Activated CD4-positive, alpha-beta memory T cell treated with anti-CD3 and anti-CD28 coated beads, Interleukin-2, amount 10 ng/mL, durations not matched to agents 7 days and 5 days (primary cell): ENCODE data around the gene GSK3A. TPM values are rescaled to one million over a fixed set of nuclear protein-coding genes. Genes with fewer than 3 reads are reported as not detected.

ENCODE experiments used
- CTCF ChIA-PET: fragments of 350-600 bp; sonication (Branson Sonifier 250); formaldehyde crosslinking; loops from one replicate; lab custom pipeline; 2021; ENCODE audit warnings: antibody characterized with exemption, inconsistent platforms; lab: Charles Lee
- POLR2A ChIA-PET: fragments of 350-600 bp; sonication (Branson Sonifier 250); formaldehyde crosslinking; loops from one replicate; lab custom pipeline; 2021; ENCODE audit warnings: antibody characterized with exemption; lab: Charles Lee
- DNase-seq: peaks from one replicate; pipeline ENCODE4 v3.0.0-alpha.2; 2020
- H3K27ac Mint-ChIP-seq: one replicate; pipeline ENCODE4 v1.8.0; 2021; ENCODE audit warnings: mild to moderate bottlenecking, mixed read lengths
- H3K27me3 Mint-ChIP-seq: one replicate; pipeline ENCODE4 v1.8.0; 2021; ENCODE audit warnings: mixed read lengths
- H3K36me3 Mint-ChIP-seq: one replicate; pipeline ENCODE4 v1.8.0; 2021; ENCODE audit warnings: low read depth, mixed read lengths
- H3K4me1 Mint-ChIP-seq: one replicate; pipeline ENCODE4 v1.8.0; 2021; ENCODE audit warnings: mixed read lengths
- H3K4me3 Mint-ChIP-seq: one replicate; pipeline ENCODE4 v1.8.0; 2021; ENCODE audit warnings: mild to moderate bottlenecking, mixed read lengths
- H3K9me3 Mint-ChIP-seq: one replicate; pipeline ENCODE4 v1.8.0; 2021; ENCODE audit warnings: mixed read lengths
- total RNA-seq, 2 experiments: library from RNA; stranded (reverse); gene quantifications; one replicate each; pipeline ENCODE4 v1.2.3, GENCODE V29; 2021

GSK3A gene
- total RNA-seq, 2 experiments from 2014 or later: 48.9 to 50.7 TPM

- ChIA-PET CTCF (no interaction called here), POLR2A (interaction anchor here (0.7 kb wide), 1 partner anchor 519 kb away, joined by 3 read pairs; no protein-coding TSS in a partner anchor)
- DNase-seq: no peak
- H3K9me3 Mint-ChIP-seq: no peaks in the 10 kb centered on the region
- peaks cover 36% of the 10 kb centered on the region for H3K4me1 Mint-ChIP-seq
- H3K4me3 Mint-ChIP-seq: no peak overlapping the region
- peaks cover 58% of the 10 kb centered on the region for H3K36me3 Mint-ChIP-seq
- H3K27ac Mint-ChIP-seq: no peak overlapping the region
- no peaks in the 10 kb centered on the region for H3K27me3 Mint-ChIP-seq
Measured at GRCh38 chr19:42225718-42226292, 16.6 kb downstream of the GSK3A start.

GRCh38 chr19:42224940-42225717 is 17.3 kb downstream of the GSK3A start:
- Mint-ChIP-seq H3K9me3 (no peaks in the 10 kb centered on the region), H3K27ac (peak overlapping the region; percentile 49), H3K36me3 (peaks cover 57% of the 10 kb centered on the region), H3K27me3 (no peaks in the 10 kb centered on the region), H3K4me1 (peaks cover 39% of the 10 kb centered on the region), H3K4me3 (no peak overlapping the region)
- ChIA-PET CTCF (no interaction called here), POLR2A (no interaction called here)
- DNase-seq: no peak

GRCh38 chr19:42220751-42221097 is 21.7 kb downstream of the GSK3A start:
- Mint-ChIP-seq H3K27ac (peak overlapping the region; percentile 88), H3K4me3 (peak overlapping the region; percentile 93), H3K27me3 (no peaks in the 10 kb centered on the region), H3K36me3 (peaks cover 35% of the 10 kb centered on the region), H3K4me1 (peaks cover 56% of the 10 kb centered on the region), H3K9me3 (no peaks in the 10 kb centered on the region)
- ChIA-PET POLR2A (interaction anchor here (0.8 to 3.6 kb wide), 14 partner anchors 8 to 76 kb away, joined by 3 to 27 read pairs (median 4); partner anchors contain the start of gene GSK3A), CTCF (interaction anchor here (1.0 to 3.4 kb wide), 7 partner anchors 19 to 88 kb away, joined by 3 to 19 read pairs (median 12); partner anchors contain the start of genes GSK3A and POU2F2)
- no peak for DNase-seq

GRCh38 chr19:42219812-42220750 is 22.3 kb downstream of the GSK3A start, which contains the start of gene ZNF526:
ZNF526 (plus strand) TSS chr19:42220312; CDS start chr19:42224404, 4,092 bp downstream.
- Mint-ChIP-seq H3K4me3 (peak within 1 kb of the TSS; percentile 93), H3K27ac (peak within 1 kb of the TSS; percentile 88), H3K36me3 (peaks cover 39% of the 10 kb centered on the region), H3K9me3 (no peaks in the 10 kb centered on the region), H3K27me3 (no peaks in the 10 kb centered on the region), H3K4me1 (peaks cover 63% of the 10 kb centered on the region)
- ChIA-PET POLR2A (interaction anchor here (0.8 to 3.6 kb wide), 20 partner anchors 9 to 97 kb away, joined by 3 to 27 read pairs (median 4); partner anchors contain the start of gene GSK3A), CTCF (interaction anchor here (0.6 to 3.4 kb wide), 9 partner anchors 20 to 1799 kb away, joined by 3 to 19 read pairs (median 4); partner anchors contain the start of genes GSK3A and POU2F2)
- peak; percentile 98 for DNase-seq

- CTCF ChIA-PET: interaction anchor here (1.1 to 3.2 kb wide), 6 partner anchors 18 to 85 kb away, joined by 3 to 16 read pairs (median 4); partner anchors contain the start of gene GSK3A
- Mint-ChIP-seq H3K27me3 (no peaks in the 10 kb centered on the region), H3K4me3 (peak within 1 kb of the TSS; percentile 93), H3K9me3 (no peaks in the 10 kb centered on the region), H3K27ac (peak within 1 kb of the TSS; percentile 88), H3K36me3 (peaks cover 47% of the 10 kb centered on the region), H3K4me1 (peaks cover 80% of the 10 kb centered on the region)
- POLR2A ChIA-PET: interaction anchor here (1.2 to 4.7 kb wide), 10 partner anchors 10 to 58 kb away, joined by 3 to 68 read pairs (median 5); partner anchors contain the start of gene GSK3A
- DNase-seq: peak; percentile 100
Measured at GRCh38 chr19:42217520-42218437, 24.6 kb downstream of the GSK3A start, which contains the start of gene DEDD2. DEDD2 (minus strand) TSS chr19:42217677; CDS start chr19:42217007, 670 bp downstream.

GRCh38 chr19:42216653-42217519 is 25.5 kb downstream of the GSK3A start:
- DNase-seq: peak; percentile 42
- peaks cover 79% of the 10 kb centered on the region for H3K4me1 Mint-ChIP-seq
- H3K4me3 Mint-ChIP-seq: peak overlapping the region; percentile 81
- peak overlapping the region; percentile 88 for H3K27ac Mint-ChIP-seq
- CTCF ChIA-PET: interaction anchor here (0.8 to 3.2 kb wide), 7 partner anchors 13 to 84 kb away, joined by 3 to 16 read pairs (median 3); partner anchors contain the start of gene GSK3A
- POLR2A ChIA-PET: interaction anchor here (0.7 to 4.7 kb wide), 18 partner anchors 10 to 864 kb away, joined by 3 to 68 read pairs (median 4); partner anchors contain the start of genes POU2F2, TGFB1 and ZNF574
- no peaks in the 10 kb centered on the region for H3K27me3 Mint-ChIP-seq
- peaks cover 49% of the 10 kb centered on the region for H3K36me3 Mint-ChIP-seq
- H3K9me3 Mint-ChIP-seq: no peaks in the 10 kb centered on the region

- peak overlapping the region; percentile 44 for H3K27ac Mint-ChIP-seq
- DNase-seq: no peak
- ChIA-PET CTCF (interaction anchor here (0.6 to 3.2 kb wide), 4 partner anchors 15 to 1070 kb away, joined by 3 to 16 read pairs (median 5); no protein-coding TSS in a partner anchor), POLR2A (interaction anchor here (0.9 to 4.7 kb wide), 8 partner anchors 8 to 83 kb away, joined by 3 to 68 read pairs (median 5); partner anchors contain the start of genes GSK3A and POU2F2)
- peaks cover 75% of the 10 kb centered on the region for H3K4me1 Mint-ChIP-seq
- peak overlapping the region; percentile 81 for H3K4me3 Mint-ChIP-seq
- H3K9me3 Mint-ChIP-seq: no peaks in the 10 kb centered on the region
- H3K27me3 Mint-ChIP-seq: no peaks in the 10 kb centered on the region
- H3K36me3 Mint-ChIP-seq: peaks cover 51% of the 10 kb centered on the region
Measured at GRCh38 chr19:42214810-42215485, 27.5 kb downstream of the GSK3A start.

- Mint-ChIP-seq H3K27ac (peak overlapping the region; percentile 74), H3K4me3 (peak overlapping the region; percentile 1), H3K27me3 (no peaks in the 10 kb centered on the region), H3K9me3 (no peaks in the 10 kb centered on the region), H3K36me3 (peaks cover 70% of the 10 kb centered on the region), H3K4me1 (peaks cover 72% of the 10 kb centered on the region)
- POLR2A ChIA-PET: interaction anchor here (0.9 to 1.0 kb wide), 2 partner anchors 11 to 28 kb away, joined by 4 read pairs; no protein-coding TSS in a partner anchor
- CTCF ChIA-PET: interaction anchor here (0.6 to 1.0 kb wide), 2 partner anchors 14 to 26 kb away, joined by 4 to 5 read pairs; no protein-coding TSS in a partner anchor
- no peak for DNase-seq
Measured at GRCh38 chr19:42212886-42213285, 29.5 kb downstream of the GSK3A start.

GRCh38 chr19:42208612-42209011 is 33.8 kb downstream of the GSK3A start:
- peak overlapping the region; percentile 31 for H3K27ac Mint-ChIP-seq
- peaks cover 71% of the 10 kb centered on the region for H3K4me1 Mint-ChIP-seq
- no peaks in the 10 kb centered on the region for H3K27me3 Mint-ChIP-seq
- no peaks in the 10 kb centered on the region for H3K9me3 Mint-ChIP-seq
- DNase-seq: no peak
- POLR2A ChIA-PET: no interaction called here
- H3K4me3 Mint-ChIP-seq: no peak overlapping the region
- CTCF ChIA-PET: no interaction called here
- peaks cover 76% of the 10 kb centered on the region for H3K36me3 Mint-ChIP-seq
